Smooth muscle cell of the brain vasculature (primary cell): Measurements from ENCODE around the gene LMF2.
A peak's percentile ranks its signal among the peaks of the same experiment; 100 is the strongest.
"Not testable (repeated sequence)": the region's sequence is repeated elsewhere in the genome, so short reads cannot be mapped to it uniquely, and the experiment has no call there.

ENCODE experiments used
- DNase-seq: peaks from one replicate; pipeline ENCODE4 v3.0.0-alpha.2; 2012; ENCODE audit warnings: low read depth, low spot score

The LMF2 gene

DNA sequence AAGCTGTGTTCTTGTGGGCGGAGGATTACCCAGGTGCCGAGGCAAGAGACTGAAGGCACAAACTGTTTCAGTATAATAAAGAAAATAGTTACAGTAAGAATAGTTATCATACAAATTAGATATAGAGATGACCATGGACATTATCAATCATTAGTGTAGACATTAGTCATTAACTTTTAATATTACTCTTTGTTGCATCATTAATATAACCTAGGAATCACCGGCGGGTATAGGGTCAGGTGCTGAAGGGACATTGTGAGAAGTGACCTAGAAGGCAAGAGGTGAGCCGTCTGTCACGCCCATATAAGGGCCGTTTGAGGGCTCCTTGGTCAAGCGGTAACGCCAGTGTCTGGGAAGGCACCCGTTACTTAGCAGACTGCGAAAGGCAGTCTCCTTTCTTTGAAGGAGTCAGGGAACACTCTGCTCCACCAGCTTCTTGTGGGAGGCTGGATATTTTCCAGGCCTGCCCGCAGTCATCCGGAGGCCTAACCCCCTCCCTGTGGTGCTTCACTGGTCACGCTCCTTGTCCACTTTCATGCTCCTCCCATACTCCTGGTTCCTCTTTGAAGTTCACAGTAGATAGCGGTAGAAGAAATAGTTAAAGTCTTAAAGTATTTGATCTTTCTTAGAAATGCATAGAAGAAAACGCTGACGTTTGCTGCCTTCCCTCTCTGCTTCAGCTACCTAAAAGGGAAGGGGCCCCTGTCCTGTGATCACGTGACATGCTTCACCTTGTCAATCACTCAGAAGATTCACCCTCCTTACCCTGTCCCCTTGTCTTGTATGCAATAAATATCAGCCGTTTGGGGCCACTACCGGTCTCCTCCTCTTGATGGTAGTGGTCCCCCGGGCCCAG, 26.6 kb upstream of the LMF2 start:
- DNase-seq = not testable (repeated sequence)

GRCh38 chr22:50532824-50533796, 25.6 kb upstream of the LMF2 start:
- DNase-seq = no peak

- no peak for DNase-seq
These were observed 24.6 kb upstream of the LMF2 start for GRCh38 chr22:50531962-50532674.

GRCh38 chr22:50531546-50531961, 24.1 kb upstream of the LMF2 start:
- no peak for DNase-seq

DNA sequence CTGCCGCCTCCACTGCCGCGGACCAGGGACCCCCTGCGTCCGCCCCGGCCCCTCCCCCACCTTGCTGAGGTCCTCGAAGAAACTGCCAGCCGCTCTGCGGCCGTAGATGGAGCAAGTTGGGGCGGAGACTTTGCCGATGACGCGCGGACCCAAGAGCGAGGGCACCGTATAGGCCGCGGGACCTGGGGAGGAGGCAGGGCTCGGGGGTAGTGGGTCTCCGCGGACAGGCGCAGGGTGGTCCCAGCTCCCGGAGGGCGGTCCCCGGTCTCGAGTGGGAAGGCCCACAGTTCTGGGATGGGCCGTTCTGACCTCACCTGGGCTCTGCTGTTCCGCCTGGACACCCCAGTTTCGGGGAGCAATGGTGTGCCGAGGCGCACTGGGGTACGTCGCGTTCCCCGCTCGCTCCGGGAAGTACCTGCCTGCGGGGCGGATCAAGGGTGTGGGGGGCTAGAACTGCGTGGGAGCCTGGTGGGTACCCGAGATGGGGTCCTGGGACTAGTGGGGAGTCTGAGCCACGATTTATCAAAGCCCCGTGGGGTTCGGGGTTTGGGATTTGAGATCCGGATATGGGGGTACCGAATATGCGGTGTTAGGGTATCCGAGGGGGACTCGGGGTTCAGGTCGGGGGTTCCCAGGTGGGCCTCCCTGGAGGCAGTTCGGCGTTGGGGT, 23.5 kb upstream of the LMF2 start:
- DNase-seq = no peak

DNA sequence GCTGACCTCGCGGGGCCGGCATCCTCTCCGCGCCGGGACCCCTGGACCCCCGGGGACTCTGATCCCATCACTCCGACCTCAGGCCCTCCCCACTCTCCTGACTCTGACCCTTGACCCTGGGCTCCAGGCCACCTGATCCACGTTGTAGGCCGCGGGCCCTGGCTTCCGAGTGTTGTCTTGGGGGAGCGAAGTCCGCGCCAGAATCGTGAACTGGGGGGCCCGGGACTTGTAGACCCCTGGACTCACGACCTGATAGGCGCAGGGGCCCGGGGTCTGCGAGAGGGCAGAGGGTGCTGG, 23.0 kb upstream of the LMF2 start:
- no peak for DNase-seq

GRCh38 chr22:50529897-50530579, 22.5 kb upstream of the LMF2 start, which contains the start of gene TYMP:
Gene TYMP (minus strand): TSS chr22:50530012. CDS start chr22:50529709, 303 bp downstream.
- no peak for DNase-seq

DNA sequence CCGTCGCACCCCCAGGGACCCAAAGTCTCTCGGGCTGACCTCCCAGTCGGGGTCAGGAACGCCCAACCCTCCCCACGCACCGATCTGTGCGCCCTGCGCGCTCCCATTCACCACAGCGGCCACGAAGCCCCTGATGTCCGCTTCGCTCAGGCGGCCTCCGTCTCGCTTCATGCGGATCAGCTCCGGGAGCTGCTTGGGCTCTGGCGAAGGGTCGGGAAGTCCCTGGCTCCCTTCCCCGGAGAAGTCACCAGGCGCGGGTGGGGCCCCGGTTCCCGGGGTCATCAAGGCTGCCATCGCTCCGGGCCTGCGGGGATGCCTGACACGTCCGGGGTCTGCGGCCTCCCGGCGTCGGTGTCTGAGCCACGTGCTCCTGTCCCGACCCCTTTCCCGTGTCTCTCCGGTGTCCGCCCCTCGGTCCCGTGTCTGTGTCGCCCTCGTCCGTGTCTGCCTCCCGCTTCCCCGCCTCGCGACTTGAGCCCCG, 22.0 kb upstream of the LMF2 start:
- DNase-seq = no peak

DNA sequence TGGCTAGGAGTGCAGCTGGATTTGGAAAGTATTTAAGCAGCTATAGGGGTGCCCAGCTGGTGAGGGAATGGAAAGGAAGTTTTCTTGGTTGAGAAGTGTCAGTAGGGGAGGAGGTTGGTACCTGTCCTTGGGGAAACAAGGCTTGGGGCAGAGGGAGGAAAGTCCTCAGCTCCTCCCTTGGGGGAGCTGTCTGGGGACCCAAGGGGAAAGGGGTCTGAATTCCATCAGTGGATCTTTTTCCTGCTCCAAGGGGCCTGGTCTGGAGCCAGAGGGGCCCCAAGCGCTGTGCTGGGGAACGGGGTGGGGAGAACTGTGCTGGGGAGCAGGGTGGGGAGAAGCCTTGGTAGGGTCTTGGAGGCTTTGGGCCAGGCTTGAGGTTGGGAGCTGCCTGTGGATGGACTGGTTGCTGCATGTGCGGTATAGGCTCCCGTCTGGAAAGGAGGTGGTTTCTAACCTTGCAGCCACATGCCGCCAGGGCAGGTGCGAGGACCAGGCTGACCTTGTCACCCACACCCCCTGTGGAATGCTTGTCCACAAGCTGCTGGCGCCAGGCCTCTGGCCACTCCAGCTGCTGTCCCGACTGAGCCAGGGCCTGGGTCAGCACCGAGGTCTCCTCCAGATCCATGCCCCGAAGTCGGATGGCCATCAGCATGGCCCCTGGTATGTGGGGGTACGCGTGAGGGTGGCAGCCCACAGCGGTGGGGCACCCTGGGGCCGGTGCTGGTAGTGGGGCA, 21.3 kb upstream of the LMF2 start:
- no peak for DNase-seq

DNA sequence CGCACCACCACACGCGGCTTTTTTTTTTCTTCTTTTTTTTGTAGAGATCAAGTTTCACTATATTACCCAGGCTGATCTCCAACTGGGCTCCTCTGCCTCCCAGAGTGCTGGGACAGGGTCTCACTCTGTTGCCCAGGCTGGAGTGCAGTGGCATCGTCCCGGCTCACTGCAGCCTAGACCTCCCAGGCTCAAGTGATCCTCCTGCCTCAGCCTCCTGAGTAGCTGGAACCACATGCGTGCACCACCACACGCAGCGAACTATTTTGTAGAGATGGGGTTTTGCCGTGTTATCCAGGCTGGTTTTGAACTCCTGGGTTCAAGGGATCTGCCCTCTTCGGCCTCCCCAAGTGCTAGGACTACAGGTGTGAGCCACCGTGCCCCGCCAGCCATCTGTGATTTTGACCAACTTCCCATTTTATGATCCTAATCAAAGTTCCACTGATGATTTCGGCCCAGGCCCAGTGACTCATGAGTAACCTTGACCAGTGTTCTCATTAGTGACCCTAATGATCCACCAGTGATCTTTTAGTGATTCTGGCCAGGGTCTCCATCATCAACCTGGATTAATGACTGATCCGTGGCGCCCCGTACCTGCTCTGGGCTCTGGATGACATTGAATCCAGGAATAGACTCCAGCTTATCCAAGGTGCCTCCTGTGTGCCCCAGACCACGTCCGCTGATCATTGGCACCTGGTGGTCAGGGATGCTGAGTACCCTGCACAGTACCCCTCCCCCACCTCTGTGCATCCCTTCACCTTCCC, 20.6 kb upstream of the LMF2 start:
- DNase-seq = no peak

GRCh38 chr22:50526834-50527801, 19.6 kb upstream of the LMF2 start:
- no peak for DNase-seq

DNA sequence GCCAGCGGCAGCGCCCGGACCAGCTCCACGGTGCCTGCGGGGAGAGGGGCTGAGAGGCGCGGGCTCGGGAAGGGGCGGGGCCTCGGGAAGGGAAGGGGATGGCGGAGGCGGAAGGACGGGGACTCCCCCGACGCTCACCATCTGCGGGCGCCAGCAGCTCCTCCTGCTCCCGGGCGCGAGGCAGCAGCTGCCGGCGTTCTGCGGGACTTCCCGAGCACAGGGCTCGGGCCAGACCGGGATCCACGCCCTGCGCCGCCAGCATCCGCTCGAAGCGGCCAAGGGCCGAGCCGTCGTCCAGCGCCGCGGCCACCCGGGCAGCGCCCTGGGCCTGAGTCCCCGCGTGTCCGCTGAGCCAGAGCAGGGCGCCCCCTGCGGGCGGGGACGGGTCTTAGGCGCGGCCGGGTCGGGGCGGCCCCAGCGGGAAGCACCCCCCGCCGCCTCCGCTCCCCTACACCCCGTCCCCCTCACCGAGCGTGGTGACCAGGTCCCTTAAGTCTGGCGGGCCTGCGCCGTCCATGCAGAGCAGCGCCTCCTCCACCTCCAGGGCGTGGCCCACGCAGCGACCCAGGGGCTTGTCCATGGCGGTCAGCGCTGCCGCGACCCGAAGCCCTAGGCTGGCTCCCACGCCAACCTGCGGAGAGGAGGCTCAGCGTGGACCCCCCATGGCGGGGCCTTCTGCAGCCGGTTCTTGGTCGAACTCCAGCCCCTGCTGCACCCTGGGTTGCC, 18.8 kb upstream of the LMF2 start:
- no peak for DNase-seq

- DNase-seq = no peak
These were observed 18.3 kb upstream of the LMF2 start for GRCh38 chr22:50525858-50526107.

DNA sequence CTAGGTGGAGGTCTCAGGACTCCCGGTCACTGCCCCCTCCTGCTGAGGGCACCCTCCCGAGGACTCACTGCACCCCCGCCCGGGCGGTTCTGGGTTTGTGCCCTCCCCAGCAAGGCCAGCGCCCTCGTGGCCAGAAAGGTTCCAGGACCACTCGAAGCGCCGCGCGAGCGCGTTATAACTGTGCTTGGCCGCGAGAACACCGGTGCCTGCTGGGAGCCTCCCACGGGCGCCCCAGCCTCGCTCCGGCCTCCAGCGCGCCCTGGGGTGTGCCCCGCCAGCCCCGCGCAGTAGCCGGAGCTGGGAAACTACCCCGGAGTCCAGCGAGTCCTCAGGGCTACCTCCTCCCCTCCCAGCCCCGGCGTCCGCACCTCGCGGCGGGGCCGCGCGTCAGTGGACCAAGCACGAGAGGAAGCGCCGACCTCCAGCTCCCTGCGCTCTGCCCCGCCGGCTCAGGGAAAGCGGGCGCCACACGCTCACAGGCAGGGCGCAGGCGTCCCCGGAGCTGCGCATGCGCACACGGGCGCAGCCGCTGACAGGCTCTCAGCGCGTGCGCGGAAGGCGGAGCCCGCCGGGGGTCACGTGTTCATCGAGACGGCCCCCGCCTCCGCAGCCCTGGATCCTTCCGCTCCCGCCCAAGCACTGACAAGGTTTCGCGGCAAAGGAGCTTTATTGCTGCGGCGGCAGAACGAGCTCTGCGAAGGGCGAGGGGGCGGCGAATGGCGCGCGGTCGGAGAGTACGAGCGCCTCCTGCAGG, 17.8 kb upstream of the LMF2 start, which contains the start of gene SCO2:
Gene SCO2 (minus strand): TSS at position 495 of the 754 bp plus-strand sequence. CDS start 1,187 bp downstream, outside the sequence.
- peak; percentile 90 for DNase-seq

GRCh38 chr22:50524676-50525103, 17.2 kb upstream of the LMF2 start:
- no peak for DNase-seq

- DNase-seq = no peak
These were observed 16.5 kb upstream of the LMF2 start for GRCh38 chr22:50523806-50524675.
